LNCAP (cell line): Measurements from ENCODE around the gene HDAC4.

Source experiments
- TF ChIP-seq, protein P1 (sequence below): fragments of 450-650 bp; IDR thresholded peaks from 2 replicates; pipeline ENCODE4 v1.5.1; 2017; ENCODE audit warnings: mild to moderate bottlenecking

Gene HDAC4

DNA sequence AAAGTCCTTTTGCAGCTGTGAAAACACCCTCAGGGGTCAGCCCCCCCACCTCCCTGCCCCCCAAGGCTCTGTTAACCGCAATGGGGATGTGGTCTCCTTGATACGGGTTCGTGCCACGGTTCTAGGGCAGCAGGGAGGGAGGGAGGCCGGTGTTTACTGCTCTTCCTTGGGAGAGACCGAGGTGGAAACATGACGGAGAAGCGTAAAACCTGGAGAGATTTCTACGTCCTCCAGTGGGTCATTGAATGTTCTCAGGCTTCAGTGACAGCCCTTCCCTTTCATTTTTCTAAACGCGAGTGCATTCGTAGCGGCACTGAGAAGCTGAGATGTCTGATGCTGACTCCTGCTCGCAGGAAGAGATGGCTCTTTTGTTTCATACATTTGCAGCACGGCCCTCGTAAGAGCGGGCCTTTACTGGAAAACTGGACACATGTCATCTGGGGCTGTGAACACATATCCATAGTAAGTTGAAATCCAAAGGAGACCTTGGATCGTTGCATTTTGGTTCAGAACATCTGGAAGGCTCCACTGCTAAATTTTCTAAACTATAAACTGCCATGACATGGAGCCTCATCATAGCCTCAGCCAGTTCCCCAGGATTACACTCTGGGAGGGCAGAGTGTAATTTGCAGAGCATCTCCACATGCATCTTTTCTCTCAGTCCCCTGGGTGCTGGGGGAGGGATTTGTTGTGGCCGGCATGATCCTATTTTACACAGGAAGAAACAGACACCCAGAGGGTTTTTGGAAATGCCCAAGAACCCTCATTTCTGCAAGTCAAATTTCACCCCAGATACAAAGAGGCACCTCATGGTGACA is 40.6 kb upstream of the HDAC4 start:
- TF ChIP-seq, protein P1, sequence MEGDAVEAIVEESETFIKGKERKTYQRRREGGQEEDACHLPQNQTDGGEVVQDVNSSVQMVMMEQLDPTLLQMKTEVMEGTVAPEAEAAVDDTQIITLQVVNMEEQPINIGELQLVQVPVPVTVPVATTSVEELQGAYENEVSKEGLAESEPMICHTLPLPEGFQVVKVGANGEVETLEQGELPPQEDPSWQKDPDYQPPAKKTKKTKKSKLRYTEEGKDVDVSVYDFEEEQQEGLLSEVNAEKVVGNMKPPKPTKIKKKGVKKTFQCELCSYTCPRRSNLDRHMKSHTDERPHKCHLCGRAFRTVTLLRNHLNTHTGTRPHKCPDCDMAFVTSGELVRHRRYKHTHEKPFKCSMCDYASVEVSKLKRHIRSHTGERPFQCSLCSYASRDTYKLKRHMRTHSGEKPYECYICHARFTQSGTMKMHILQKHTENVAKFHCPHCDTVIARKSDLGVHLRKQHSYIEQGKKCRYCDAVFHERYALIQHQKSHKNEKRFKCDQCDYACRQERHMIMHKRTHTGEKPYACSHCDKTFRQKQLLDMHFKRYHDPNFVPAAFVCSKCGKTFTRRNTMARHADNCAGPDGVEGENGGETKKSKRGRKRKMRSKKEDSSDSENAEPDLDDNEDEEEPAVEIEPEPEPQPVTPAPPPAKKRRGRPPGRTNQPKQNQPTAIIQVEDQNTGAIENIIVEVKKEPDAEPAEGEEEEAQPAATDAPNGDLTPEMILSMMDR: no peak

DNA sequence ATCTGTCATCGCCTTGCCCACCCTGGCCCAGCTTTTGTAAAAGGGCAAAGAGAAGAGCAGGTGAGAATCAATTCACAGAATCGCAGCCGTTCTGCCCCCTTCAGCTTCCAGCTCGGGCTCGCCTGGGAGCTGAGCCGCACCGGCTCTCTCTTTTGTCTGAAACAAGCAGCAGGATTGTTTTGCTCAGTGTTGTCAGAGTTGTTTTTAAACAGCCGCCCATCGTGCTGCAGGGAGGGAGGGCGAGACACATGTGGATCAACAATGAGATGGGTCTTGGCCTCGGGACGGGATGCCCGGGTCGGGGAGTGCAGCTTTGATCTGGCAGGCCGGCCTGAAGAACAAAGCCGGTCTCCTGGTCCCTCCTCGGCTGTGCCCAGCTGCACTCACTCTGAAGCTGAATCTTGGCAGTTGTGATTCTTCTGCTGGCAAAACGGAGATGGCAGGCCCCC is 39.7 kb upstream of the HDAC4 start:
- TF ChIP-seq, protein P1: no peak

DNA sequence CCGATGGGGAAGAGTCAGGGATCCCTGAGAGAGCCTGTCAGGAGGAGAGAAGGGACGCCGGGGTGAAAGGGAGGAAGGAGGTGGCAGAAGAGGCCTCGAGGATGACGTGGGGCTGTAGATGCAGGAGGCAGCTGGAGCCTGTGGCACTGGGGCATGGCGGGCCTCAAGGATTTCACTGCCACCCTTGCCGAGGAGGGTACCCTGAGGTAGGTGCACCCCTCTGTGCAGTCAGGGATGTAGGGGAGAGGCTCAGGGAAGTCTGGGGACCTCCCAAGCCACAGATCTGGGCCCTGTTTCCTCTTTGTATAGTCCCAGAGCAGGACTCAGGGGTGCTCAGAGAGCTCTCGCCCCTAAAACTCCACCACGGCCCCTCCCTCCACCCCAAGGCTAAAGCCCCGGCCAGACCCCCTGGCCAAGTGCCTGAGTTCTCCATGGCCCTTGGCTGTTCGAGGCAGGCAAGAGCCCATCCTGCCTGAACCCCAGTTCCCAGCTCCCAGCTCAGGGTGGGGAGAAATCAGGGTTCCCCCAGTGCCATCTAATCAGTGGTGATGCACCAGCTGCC is 39.0 kb upstream of the HDAC4 start:
- TF ChIP-seq, protein P1: no peak

DNA sequence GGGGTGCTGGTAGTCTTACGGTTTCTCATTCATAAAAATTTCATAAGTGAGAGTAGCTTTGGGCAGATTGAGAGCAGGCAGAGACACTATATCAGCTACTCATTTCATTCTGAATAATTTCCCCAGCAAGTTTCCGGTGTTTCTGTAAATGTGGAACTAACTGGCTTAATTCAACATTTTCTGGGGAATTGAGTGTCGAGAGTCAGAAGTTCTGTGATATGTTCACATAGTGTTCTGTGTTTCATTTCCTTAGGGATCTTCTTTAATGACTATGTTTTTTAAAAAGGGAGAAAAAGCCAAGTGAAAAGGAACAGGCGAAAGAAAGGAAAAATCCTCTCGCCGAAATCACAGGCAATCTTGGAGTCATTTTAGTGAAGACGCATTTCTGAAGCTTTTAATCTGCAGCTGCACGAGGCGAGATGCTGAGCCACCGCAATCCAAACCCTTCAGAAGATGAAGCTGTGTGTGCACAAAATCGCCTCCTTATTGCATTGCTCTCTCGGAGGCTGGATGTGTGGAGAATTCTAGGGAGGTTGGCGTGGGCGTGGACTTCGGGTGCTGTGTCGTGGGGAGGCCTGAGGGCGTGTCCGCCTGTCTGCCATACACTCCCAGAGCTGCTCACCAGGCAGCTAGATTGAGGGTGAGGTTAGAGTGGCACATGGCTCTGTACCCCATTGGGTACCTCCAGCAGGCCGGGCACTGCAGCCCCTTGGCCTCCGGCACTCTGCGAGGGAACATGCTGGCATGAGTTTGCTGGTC is 38.4 kb upstream of the HDAC4 start:
- TF ChIP-seq, protein P1: no peak

DNA sequence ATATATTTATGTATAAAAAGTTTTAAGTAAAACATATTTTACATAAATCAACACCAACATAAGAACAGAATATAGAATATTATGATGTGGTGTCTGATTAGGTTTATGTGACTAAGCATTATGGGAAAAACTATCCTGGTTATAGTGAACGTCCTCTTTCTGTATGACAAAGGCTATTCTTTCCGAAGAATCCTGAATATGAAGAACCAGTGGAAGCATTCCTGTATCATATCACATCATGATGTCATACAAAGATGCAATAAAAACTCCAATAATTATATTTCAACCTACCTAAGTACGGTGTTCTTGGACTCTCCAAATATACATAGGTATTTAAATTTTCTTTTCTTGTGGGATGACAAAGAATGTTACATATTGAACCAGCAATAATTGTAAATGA is 37.5 kb upstream of the HDAC4 start:
- TF ChIP-seq, protein P1: no peak

DNA sequence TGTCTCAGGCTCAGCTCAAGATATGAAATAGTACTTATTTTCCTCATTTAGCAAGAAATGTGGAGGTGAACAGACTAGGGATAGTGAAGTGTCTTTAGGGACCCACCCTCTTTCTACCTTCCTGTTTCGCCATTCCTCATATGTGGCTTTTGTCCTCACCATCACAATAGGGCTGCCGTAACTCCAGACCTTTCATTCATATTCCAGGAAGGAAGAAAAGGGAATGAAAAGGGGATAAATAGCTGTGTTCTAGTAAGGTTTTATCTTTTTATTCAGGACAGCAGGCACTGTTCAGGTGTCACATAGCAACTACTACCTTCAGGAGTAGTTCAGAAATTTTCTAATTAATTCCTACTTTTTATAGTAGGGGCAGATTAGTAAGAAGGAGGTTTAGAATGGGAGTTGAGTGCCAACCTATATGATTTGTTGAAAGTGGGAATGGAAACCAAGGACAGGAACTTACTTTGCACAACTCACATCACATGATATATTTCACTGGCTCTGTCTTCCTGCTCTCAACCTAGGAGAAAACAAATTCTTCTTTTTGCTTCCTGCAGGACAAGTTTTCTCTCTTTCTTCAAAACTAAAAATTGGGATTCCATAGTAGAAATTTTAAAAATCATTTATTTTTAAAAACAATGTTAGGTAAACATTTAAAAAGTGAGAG is 36.0 kb upstream of the HDAC4 start:
- TF ChIP-seq, protein P1: no peak

DNA sequence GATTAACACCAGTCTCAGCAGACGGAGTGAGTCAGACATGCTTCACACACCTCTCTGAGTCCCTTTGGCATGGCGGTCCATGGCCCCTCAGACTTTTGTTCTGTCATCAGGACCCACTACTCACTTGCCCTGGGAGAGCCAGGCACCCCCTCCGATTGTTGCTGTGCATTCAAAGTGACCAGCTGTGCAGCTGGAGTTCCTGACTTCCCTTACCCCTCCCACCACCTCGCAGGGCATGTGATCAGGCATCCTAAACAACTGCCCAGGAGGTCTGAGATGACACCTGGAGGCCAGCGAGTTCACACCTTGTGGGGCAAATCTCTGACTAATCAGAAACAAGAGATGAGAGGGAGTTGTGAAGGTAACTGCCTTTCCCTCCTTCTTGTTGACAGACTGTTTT is 35.3 kb upstream of the HDAC4 start:
- TF ChIP-seq, protein P1: no peak
